NT2/D1 (cell line): ENCODE data around the gene ZFYVE1.

Experiments used
- DNase-seq: peaks from one replicate; pipeline ENCODE4 v3.0.0-alpha.2; 2011; ENCODE audit warnings: low read depth, low spot score
- H3K27me3 ChIP-seq: 2 replicates; pipeline ENCODE4 v1.6.0; 2011; ENCODE audit warnings: mild to moderate bottlenecking; ENCODE audit not compliant: insufficient read length, insufficient read depth
- H3K36me3 ChIP-seq: 2 replicates; pipeline ENCODE4 v1.6.1; 2011; ENCODE audit warnings: mild to moderate bottlenecking, low read length, mixed read lengths; ENCODE audit not compliant: insufficient read depth, insufficient read length
- H3K4me1 ChIP-seq: 2 replicates; pipeline ENCODE4 v1.5.1; 2011; ENCODE audit not compliant: insufficient read depth, insufficient read length
- H3K4me3 ChIP-seq: 2 replicates; pipeline ENCODE4 v1.5.1; 2011; ENCODE audit warnings: low read depth; ENCODE audit not compliant: insufficient read length
- H3K9ac ChIP-seq: 2 replicates; pipeline ENCODE4 v1.6.0; 2011; ENCODE audit warnings: low read depth; ENCODE audit not compliant: insufficient read length
- H3K9me3 ChIP-seq: 2 replicates; pipeline ENCODE4 v1.5.1; 2011; ENCODE audit warnings: mild to moderate bottlenecking, low read length; ENCODE audit not compliant: insufficient read depth
- SUZ12 ChIP-seq: IDR thresholded peaks from 2 replicates; pipeline ENCODE4 v1.6.1; 2011; ENCODE audit not compliant: insufficient read length, insufficient read depth; ENCODE audit errors: extremely low read depth
- YY1 ChIP-seq: IDR thresholded peaks from 2 replicates; pipeline ENCODE4 v1.6.1; 2011; ENCODE audit not compliant: insufficient read length, insufficient read depth
- ZNF274 ChIP-seq: IDR thresholded peaks from 2 replicates; pipeline ENCODE4 v1.6.1; 2011; ENCODE audit warnings: mild to moderate bottlenecking, low read depth, low read length

The ZFYVE1 gene

GRCh38 chr14:72939630-72940029, 87.3 kb downstream of the ZFYVE1 start:
- no peak overlapping the region for H3K4me3 ChIP-seq
- no peak overlapping the region for H3K9ac ChIP-seq
- H3K4me1 ChIP-seq = no peaks in the 10 kb centered on the region
- peaks cover 55% of the 10 kb centered on the region for H3K36me3 ChIP-seq
- H3K9me3 ChIP-seq = no peaks in the 10 kb centered on the region
- TF ChIP-seq ZNF274 (no peak), YY1 (no peak), SUZ12 (no peak)
- no peak for DNase-seq
- H3K27me3 ChIP-seq = no peaks in the 10 kb centered on the region

GRCh38 chr14:72932893-72933292, 94.0 kb downstream of the ZFYVE1 start:
- TF ChIP-seq YY1 = no peak
- TF ChIP-seq ZNF274 = no peak
- no peak for TF ChIP-seq SUZ12
- Histone ChIP-seq H3K9ac (no peak overlapping the region), H3K9me3 (no peaks in the 10 kb centered on the region), H3K27me3 (no peaks in the 10 kb centered on the region), H3K36me3 (peaks cover 9% of the 10 kb centered on the region), H3K4me1 (no peaks in the 10 kb centered on the region), H3K4me3 (no peak overlapping the region)
- no peak for DNase-seq

GRCh38 chr14:72929316-72930080, 97.4 kb downstream of the ZFYVE1 start:
- Histone ChIP-seq H3K4me3 (no peak overlapping the region), H3K4me1 (peaks cover 3% of the 10 kb centered on the region), H3K9me3 (no peaks in the 10 kb centered on the region), H3K9ac (no peak overlapping the region), H3K36me3 (peaks cover 6% of the 10 kb centered on the region), H3K27me3 (peaks cover 5% of the 10 kb centered on the region)
- no peak for DNase-seq
- no peak for TF ChIP-seq YY1
- TF ChIP-seq ZNF274 = no peak
- no peak for TF ChIP-seq SUZ12

DNA sequence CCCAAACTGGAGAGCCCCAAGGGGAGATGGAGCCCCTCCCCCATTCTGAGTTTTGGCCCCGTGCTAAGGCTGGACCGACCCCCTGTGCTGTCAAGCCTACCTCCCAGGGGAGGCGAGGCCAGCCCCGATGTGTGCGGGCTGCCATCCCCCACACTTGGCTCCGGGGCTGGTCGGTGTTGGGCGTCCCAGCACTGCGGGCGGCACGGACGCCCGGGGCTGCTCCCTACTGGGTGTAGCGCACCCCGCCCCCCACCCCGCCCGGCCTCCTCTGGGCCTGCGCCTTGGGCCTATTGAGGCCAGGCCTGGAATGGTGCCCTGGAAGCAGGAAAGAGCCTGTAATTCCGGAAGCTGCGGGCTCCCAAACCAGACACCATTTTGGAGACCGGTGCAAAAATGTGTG, 98.0 kb downstream of the ZFYVE1 start:
- Histone ChIP-seq H3K27me3 (peaks cover 5% of the 10 kb centered on the region), H3K4me3 (no peak overlapping the region), H3K36me3 (peaks cover 6% of the 10 kb centered on the region), H3K9me3 (no peaks in the 10 kb centered on the region), H3K9ac (no peak overlapping the region), H3K4me1 (peaks cover 3% of the 10 kb centered on the region)
- no peak for TF ChIP-seq SUZ12
- no peak for TF ChIP-seq YY1
- no peak for TF ChIP-seq ZNF274
- DNase-seq = no peak

DNA sequence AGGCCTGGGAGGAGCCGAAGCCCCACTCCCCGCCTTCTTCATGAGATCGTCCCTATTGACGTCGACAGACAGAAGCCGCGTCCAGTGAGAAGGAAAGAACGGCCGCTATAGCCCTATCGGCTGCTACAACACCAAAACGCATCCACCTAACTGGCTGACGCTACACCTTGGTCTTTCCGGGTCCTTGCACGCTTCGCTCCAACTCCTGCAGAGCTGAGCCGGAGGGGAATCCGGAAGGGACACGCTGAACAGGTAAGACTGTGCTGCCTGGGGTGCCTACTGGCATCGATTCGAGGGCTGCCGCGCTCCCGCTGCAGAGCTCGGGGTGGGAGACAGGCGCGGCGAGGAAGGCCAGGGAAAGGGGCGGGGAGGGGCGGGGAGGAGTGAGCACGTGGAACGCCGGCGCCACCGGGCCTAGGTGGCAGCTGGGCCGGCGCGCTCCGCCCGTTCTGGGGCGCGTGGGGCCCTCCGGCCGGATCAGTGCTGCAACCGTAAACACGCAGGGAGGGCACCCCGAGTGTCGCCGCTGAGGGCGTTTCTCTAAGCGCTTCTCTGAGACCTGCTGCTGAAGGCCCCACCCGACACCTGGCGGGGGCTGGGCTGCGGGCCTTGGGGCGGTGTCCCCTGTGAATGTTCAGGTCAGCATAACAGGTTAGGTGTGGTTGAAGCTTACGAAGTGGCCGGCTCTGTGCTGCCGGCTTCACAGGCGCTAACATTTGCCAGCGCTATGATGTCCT, 100.4 kb downstream of the ZFYVE1 start, which contains the start of gene DCAF4:
DCAF4 (plus strand) TSS at position 173 of the 737 bp plus-strand sequence. CDS start 11,515 bp downstream, outside the sequence.
- Histone ChIP-seq H3K36me3 (peaks cover 6% of the 10 kb centered on the region), H3K4me3 (peak within 1 kb of the TSS; percentile 80), H3K9ac (peak within 1 kb of the TSS; percentile 76), H3K9me3 (no peaks in the 10 kb centered on the region), H3K4me1 (peaks cover 3% of the 10 kb centered on the region), H3K27me3 (peaks cover 5% of the 10 kb centered on the region)
- peak; percentile 89 for DNase-seq
- TF ChIP-seq SUZ12 = no peak
- TF ChIP-seq YY1 = no peak
- TF ChIP-seq ZNF274 = no peak

DNA sequence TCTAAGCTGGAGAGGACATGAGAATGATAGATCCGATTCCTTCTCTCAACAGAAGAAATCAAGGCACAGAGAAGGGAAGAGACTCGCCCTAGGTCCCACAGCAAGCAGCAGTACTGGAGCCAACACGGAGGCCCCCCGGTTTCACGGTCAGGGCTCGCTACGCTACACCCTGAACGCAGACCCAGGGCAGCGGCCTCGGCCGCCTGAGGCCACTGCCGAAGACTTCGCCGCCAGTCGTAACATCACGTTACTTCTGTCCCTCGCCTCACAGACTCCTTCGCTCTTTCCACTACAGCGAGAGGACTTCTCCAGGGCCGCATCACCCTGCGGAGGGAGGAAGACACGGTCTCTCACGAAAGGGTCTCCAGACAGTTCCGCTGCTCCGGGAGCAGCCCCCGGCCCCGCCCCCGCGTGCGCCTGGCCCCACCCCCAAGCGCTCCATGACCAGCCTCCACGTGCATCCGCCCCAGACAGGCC, 101.1 kb downstream of the ZFYVE1 start:
- Histone ChIP-seq H3K9me3 (no peaks in the 10 kb centered on the region), H3K4me1 (peaks cover 3% of the 10 kb centered on the region), H3K27me3 (peaks cover 5% of the 10 kb centered on the region), H3K4me3 (peak overlapping the region; percentile 80), H3K9ac (peak overlapping the region; percentile 67), H3K36me3 (peaks cover 6% of the 10 kb centered on the region)
- no peak for TF ChIP-seq YY1
- TF ChIP-seq SUZ12 = no peak
- TF ChIP-seq ZNF274 = no peak
- DNase-seq = no peak

- peaks cover 3% of the 10 kb centered on the region for H3K4me1 ChIP-seq
- peaks cover 5% of the 10 kb centered on the region for H3K27me3 ChIP-seq
- no peak for DNase-seq
- peak overlapping the region; percentile 62 for H3K4me3 ChIP-seq
- TF ChIP-seq ZNF274 (no peak), YY1 (no peak), SUZ12 (no peak)
- H3K36me3 ChIP-seq = peaks cover 6% of the 10 kb centered on the region
- H3K9me3 ChIP-seq = no peaks in the 10 kb centered on the region
- peak overlapping the region; percentile 67 for H3K9ac ChIP-seq
These were observed 101.6 kb downstream of the ZFYVE1 start for GRCh38 chr14:72925171-72925759.
